Dedifferentiated amniotic fluid mesenchymal stem cell (primary cell): ENCODE data around the gene EPDR1.

ENCODE experiments used
- DNase-seq: peaks from one replicate; pipeline ENCODE4 v3.0.0-alpha.2; 2016; ENCODE audit errors: extremely low spot score

Gene EPDR1

GRCh38 chr7:37977243-37977642, 56.8 kb downstream of the EPDR1 start:
- DNase-seq = no peak

DNA sequence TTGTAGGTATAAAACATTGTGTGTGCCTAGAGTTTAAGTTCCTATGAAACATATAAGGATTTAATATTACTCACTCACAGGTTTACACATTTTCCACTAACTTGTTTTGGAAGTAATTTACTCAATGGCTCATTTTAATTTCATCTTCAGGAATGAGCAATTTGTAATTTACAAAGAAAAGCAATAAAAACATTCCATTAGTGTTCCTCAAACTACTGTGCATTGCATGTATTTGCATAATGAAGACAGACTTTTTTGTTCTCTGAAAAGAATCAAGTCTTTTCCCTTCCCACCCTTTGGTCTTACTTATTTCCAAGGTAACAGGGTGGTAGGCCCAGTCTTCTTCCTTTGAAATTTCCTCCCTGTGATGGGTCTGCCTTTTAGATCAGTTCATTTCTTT, 61.2 kb downstream of the EPDR1 start:
- no peak for DNase-seq

DNA sequence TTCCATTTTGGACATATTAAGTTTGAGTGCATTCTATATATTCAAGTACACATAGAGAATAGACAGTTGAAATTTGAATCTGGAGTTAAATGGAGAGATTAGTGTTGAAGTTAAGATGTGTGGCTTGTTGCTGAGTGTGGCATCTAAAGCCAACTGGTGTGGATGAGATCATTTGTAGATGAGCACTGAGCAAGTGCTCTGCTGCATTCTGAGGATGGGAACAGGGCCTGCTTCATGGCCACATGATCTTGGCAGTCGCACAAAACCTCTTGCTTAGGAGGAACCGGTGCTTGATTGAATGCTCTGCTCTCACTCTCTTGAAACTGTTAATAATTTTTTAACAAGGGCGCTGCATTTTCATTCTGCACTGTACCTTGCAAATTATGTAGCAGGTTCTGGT, 62.0 kb downstream of the EPDR1 start:
- no peak for DNase-seq

DNA sequence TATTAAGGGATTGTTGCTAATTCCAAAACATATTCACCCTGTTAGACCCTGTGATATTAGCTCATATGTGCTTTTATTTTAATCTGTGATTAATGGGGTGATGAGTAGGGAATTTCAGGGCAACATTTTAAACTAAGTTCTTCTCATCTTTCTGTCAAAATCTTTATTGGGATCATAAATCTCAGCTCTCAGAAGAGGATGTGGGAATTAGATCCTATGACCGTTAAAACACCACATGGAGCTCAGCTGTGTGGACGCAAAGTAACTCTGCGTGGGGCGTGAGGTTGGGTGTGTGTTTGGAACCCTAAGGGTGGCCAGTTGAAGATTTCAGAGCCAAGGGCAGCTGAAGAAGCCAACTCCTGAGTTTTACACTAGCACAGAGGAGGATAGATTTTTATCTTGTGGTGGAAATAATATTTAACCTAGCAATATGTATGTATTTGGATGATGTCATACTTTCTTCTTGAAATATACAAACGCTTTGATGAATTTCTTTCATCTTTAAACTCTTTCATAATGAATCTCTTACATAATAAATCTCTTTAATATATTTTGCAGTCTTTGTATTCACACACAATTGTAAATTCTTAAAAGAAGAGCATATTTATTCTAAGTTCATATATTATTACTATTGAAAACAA, 64.4 kb downstream of the EPDR1 start:
- no peak for DNase-seq

- no peak for DNase-seq
These were observed 66.5 kb downstream of the EPDR1 start for GRCh38 chr7:37986908-37987330.

DNA sequence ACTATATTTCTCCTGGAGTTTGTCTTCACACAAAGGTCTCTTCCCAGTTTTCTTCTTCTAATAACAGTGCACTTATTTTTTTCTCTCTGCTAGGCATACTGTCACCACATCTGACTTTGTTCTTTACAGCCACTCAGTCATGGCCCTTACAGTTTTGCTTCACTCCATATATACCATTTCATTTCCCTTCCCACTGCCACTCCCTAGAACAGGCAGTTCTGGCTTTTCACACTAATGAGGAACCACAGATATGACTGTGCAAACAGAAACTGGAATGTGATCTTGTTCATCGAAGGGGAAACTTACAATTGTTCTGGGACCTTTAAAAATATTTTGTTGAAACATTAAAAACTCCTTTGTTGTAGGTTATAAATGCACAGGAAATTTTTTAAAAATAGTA, 67.3 kb downstream of the EPDR1 start:
- no peak for DNase-seq

DNA sequence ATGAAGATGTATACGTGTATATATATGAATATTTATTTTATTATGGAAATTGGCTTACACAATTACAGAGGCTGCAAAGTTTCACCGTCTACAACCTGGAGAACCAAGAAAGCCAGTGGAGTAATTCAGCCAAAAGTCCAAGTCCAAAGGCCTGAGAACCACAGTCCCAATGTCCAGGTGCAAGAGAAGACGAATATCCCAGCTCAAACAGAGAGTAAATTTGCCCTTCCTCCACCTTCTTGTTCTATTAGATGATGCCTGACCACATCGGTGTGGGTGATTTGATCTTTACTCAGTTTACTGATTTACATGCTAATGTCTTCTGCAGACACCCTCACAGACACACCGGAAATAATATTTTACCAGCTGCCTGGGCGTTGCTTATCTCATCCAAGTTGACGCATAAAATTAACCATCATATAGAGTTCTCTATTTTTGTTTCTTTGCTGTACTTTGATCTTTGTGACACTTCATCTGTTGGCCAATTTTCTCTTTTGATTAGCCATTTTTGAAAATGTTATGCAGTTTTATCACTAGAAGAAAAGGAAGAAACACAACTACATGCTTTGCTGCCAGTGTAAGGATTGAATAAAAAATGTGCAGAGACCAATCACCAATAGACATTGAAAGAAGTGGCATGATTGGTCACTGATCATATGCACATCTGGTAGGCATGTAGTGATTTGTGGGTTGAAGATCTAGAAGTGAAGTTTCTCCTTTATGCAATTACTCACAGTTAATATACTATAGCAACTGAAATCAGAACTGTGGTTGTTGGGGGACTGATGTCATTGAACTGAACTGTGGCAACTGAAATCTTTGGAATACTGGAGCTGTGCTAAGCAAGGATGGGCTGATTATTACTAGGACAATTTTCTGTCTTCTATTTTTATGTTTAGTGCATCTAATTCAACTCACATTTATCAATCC, 68.5 kb downstream of the EPDR1 start:
- DNase-seq = no peak

GRCh38 chr7:37990337-37990736, 69.9 kb downstream of the EPDR1 start:
- no peak for DNase-seq

DNA sequence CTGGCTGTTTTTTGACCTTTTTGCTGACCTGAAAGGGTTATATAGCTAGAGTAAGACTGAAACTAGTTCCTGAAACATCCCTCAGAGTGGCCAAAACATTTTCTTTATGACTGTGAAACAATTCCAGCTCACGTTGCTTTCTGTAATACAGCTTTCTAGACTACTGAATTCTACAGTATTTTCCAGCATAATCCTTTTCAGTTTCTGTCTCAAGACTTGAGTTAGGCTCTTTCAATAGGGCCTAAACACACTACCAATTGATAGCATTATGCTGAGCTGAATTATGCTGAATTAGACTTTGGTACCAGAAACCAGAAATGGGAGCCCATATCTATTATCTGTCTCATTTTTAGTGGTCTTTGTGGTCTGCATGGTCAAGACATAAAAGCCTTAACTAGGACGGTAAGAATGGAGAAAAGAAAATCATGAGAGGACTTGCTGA, 72.6 kb downstream of the EPDR1 start:
- DNase-seq = no peak

- no peak for DNase-seq
These were observed 79.2 kb downstream of the EPDR1 start for GRCh38 chr7:37999673-38000072.

GRCh38 chr7:38000272-38000671, 79.8 kb downstream of the EPDR1 start:
- DNase-seq = peak; percentile 18
